ENCODE measurements around the gene HPCAL4. TPM values are rescaled to one million over a fixed set of nuclear protein-coding genes. Genes with fewer than 3 reads are reported as not detected.

HPCAL4 gene
- total RNA-seq, 2 donors from 2014 or later, result 0.18 to 4.3 TPM

GRCh38 chr1:39688706-39689105 is 2.5 kb downstream of the HPCAL4 start:
- ATAC-seq (no peak), DNase-seq (ENCODE audit: low spot score in 2 of 2) (no peak)
- H3K36me3 Mint-ChIP-seq, result peaks cover 6% of the 10 kb centered on the region in 2 donors
- no peak overlapping the region for H3K27ac Mint-ChIP-seq
- H3K9me3 Mint-ChIP-seq, result no peaks in the 10 kb centered on the region

GRCh38 chr1:39687243-39687642 is 4.0 kb downstream of the HPCAL4 start:
- DNase-seq (ENCODE audit: low spot score in 2 of 2), result no peak

GRCh38 chr1:39685071-39685470 is 6.2 kb downstream of the HPCAL4 start:
- Mint-ChIP-seq H3K27ac (no peak overlapping the region), H3K9me3 (no peaks in the 10 kb centered on the region), H3K36me3 (peaks cover 6% of the 10 kb centered on the region in 2 donors)
- no peak for ATAC-seq
- DNase-seq (ENCODE audit: low spot score in 2 of 2), result no peak

More at GRCh38 chr1:39687243-39687642, 4.0 kb downstream of the HPCAL4 start:
- Mint-ChIP-seq H3K9me3 (no peaks in the 10 kb centered on the region), H3K27ac (no peak overlapping the region), H3K36me3 (peaks cover 6% of the 10 kb centered on the region in 2 donors)
- no peak for ATAC-seq

GRCh38 chr1:39684313-39684664 is 6.9 kb downstream of the HPCAL4 start:
- no peaks in the 10 kb centered on the region for H3K9me3 Mint-ChIP-seq
- H3K27ac Mint-ChIP-seq, result no peak overlapping the region
- H3K36me3 Mint-ChIP-seq, result peaks cover 6% of the 10 kb centered on the region in 2 donors
- no peak for ATAC-seq
- no peak for DNase-seq (ENCODE audit: low spot score in 2 of 2)

- H3K36me3 Mint-ChIP-seq, result peaks cover 6% of the 10 kb centered on the region in 2 donors
- H3K9me3 Mint-ChIP-seq, result no peaks in the 10 kb centered on the region
- peak; percentile 18 to 35 for ATAC-seq
- no peak for DNase-seq (ENCODE audit: low spot score in 2 of 2)
- H3K27ac Mint-ChIP-seq, result no peak overlapping the region
Observed at GRCh38 chr1:39683591-39684312, 7.5 kb downstream of the HPCAL4 start.

- Mint-ChIP-seq H3K27ac (no peak overlapping the region), H3K9me3 (no peaks in the 10 kb centered on the region), H3K36me3 (peaks cover 6% of the 10 kb centered on the region in 2 donors)
- ATAC-seq, result no peak
- no peak for DNase-seq (ENCODE audit: low spot score in 2 of 2)
Observed at GRCh38 chr1:39681999-39682398, 9.2 kb downstream of the HPCAL4 start.

GRCh38 chr1:39681294-39681693 is 9.9 kb downstream of the HPCAL4 start:
- Mint-ChIP-seq H3K9me3 (no peaks in the 10 kb centered on the region), H3K27ac (no peak overlapping the region), H3K36me3 (peaks cover 6% of the 10 kb centered on the region in 2 donors)
- DNase-seq (ENCODE audit: low spot score in 2 of 2) (no peak), ATAC-seq (no peak)

- peaks cover 6% of the 10 kb centered on the region in 2 donors for H3K36me3 Mint-ChIP-seq
- no peak overlapping the region for H3K27ac Mint-ChIP-seq
- DNase-seq (ENCODE audit: low spot score in 2 of 2), result no peak
- ATAC-seq, result no peak
- no peaks in the 10 kb centered on the region for H3K9me3 Mint-ChIP-seq
Observed at GRCh38 chr1:39680751-39681150, 10.5 kb downstream of the HPCAL4 start.

GRCh38 chr1:39679821-39680220 is 11.4 kb downstream of the HPCAL4 start:
- Mint-ChIP-seq H3K36me3 (peaks cover 3 to 4% of the 10 kb centered on the region in 2 donors), H3K27ac (no peak overlapping the region), H3K9me3 (no peaks in the 10 kb centered on the region)
- no peak for ATAC-seq
- DNase-seq (ENCODE audit: low spot score in 2 of 2), result no peak

- no peak overlapping the region for H3K27ac Mint-ChIP-seq
- H3K9me3 Mint-ChIP-seq, result no peaks in the 10 kb centered on the region
- ATAC-seq (no peak), DNase-seq (ENCODE audit: low spot score in 2 of 2) (no peak)
- H3K36me3 Mint-ChIP-seq, result no peaks in the 10 kb centered on the region
Observed at GRCh38 chr1:39678889-39679288, 12.3 kb downstream of the HPCAL4 start.

- H3K9me3 Mint-ChIP-seq, result no peaks in the 10 kb centered on the region
- H3K27ac Mint-ChIP-seq, result no peak overlapping the region
- ATAC-seq (no peak), DNase-seq (ENCODE audit: low spot score in 2 of 2) (no peak)
- no peaks in the 10 kb centered on the region for H3K36me3 Mint-ChIP-seq
Observed at GRCh38 chr1:39677645-39678044, 13.6 kb downstream of the HPCAL4 start.

- DNase-seq (ENCODE audit: low spot score in 2 of 2), result no peak
- Mint-ChIP-seq H3K36me3 (no peaks in the 10 kb centered on the region), H3K9me3 (no peaks in the 10 kb centered on the region), H3K27ac (no peak overlapping the region)
- ATAC-seq, result no peak
Observed at GRCh38 chr1:39676948-39677548, 14.2 kb downstream of the HPCAL4 start.

GRCh38 chr1:39675220-39675619 is 16.0 kb downstream of the HPCAL4 start:
- no peaks in the 10 kb centered on the region for H3K9me3 Mint-ChIP-seq
- ATAC-seq, result no peak
- H3K36me3 Mint-ChIP-seq, result peaks cover 0 to 6% of the 10 kb centered on the region in 2 donors
- H3K27ac Mint-ChIP-seq, result no peak overlapping the region
- no peak for DNase-seq (ENCODE audit: low spot score in 2 of 2)

GRCh38 chr1:39673215-39673614 is 18.0 kb downstream of the HPCAL4 start:
- DNase-seq (ENCODE audit: low spot score in 2 of 2) (no peak), ATAC-seq (no peak)
- Mint-ChIP-seq H3K27ac (no peak overlapping the region), H3K9me3 (no peaks in the 10 kb centered on the region), H3K36me3 (peaks cover 0 to 6% of the 10 kb centered on the region in 2 donors)

GRCh38 chr1:39672551-39672947 is 18.7 kb downstream of the HPCAL4 start:
- ATAC-seq, result peak in 1 of 2 donors; percentile 39
- Mint-ChIP-seq H3K9me3 (no peaks in the 10 kb centered on the region), H3K36me3 (peaks cover 0 to 6% of the 10 kb centered on the region in 2 donors), H3K27ac (no peak overlapping the region)
- no peak for DNase-seq (ENCODE audit: low spot score in 2 of 2)

- ATAC-seq (peak; percentile 30 to 32), DNase-seq (ENCODE audit: low spot score in 2 of 2) (no peak)
Observed at GRCh38 chr1:39671793-39672550, 19.3 kb downstream of the HPCAL4 start, which contains the start of gene NT5C1A. Gene NT5C1A (minus strand): TSS chr1:39672107. CDS start chr1:39672038, 69 bp downstream.

GRCh38 chr1:39671433-39671792 is 19.8 kb downstream of the HPCAL4 start:
- Mint-ChIP-seq H3K27ac (no peak overlapping the region), H3K36me3 (peaks cover 0 to 6% of the 10 kb centered on the region in 2 donors), H3K9me3 (no peaks in the 10 kb centered on the region)
- ATAC-seq (no peak), DNase-seq (ENCODE audit: low spot score in 2 of 2) (no peak)

More at GRCh38 chr1:39671793-39672550, 19.3 kb downstream of the HPCAL4 start, which contains the start of gene NT5C1A:
- Mint-ChIP-seq H3K27ac (no peak within 1 kb of the TSS), H3K9me3 (no peaks in the 10 kb centered on the region), H3K36me3 (peaks cover 0 to 6% of the 10 kb centered on the region in 2 donors)
